ENCODE data around the gene ENPP3. TPM values are rescaled to one million over a fixed set of nuclear protein-coding genes. Genes with fewer than 3 reads are reported as not detected.

The ENPP3 gene
- total and polyA plus RNA-seq, 2 experiments from 2014 or later, result 0.98 to 2.7 TPM

GRCh38 chr6:131773284-131773950 is 136.3 kb downstream of the ENPP3 start:
- Histone ChIP-seq H3K36me3 (replicated peaks; ENCODE audit: insufficient read depth, low read depth) (no peaks in the 10 kb centered on the region), H3K27ac (peak overlapping the region; percentile 5), H2AFZ (no peak overlapping the region), H3K4me3 (no peak overlapping the region), H3K4me1 (ENCODE audit: insufficient read depth) (peaks cover 11% of the 10 kb centered on the region), H3K79me2 (no peaks in the 10 kb centered on the region), H3K9me3 (ENCODE audit: low read depth) (no peaks in the 10 kb centered on the region), H3K27me3 (no peaks in the 10 kb centered on the region), H3K4me2 (no peak overlapping the region), H4K20me1 (ENCODE audit: insufficient read depth, poor library complexity, severe bottlenecking) (no peaks in the 10 kb centered on the region), H3K9me2 (replicated peaks; ENCODE audit: insufficient read depth) (no peaks in the 10 kb centered on the region)
- TF ChIP-seq EZH2phosphoT487 (IDR thresholded peaks at IDR 0.05; ENCODE audit: low read depth, severe bottlenecking, unreplicated experiment) (no peak), CTCF (IDR thresholded peaks at IDR 0.05; ENCODE audit: poor library complexity) (no peak), EZH2 (IDR thresholded peaks at IDR 0.05; ENCODE audit: borderline replicate concordance) (no peak)
- WGBS (ENCODE audit: low lambda C conversion rate, missing lambda C conversion rate), result 79% methylated on average over 4 of the region's 4 CpGs
- no peak for DNase-seq (ENCODE audit: low spot score)

- H4K20me1 ChIP-seq (ENCODE audit: insufficient read depth, poor library complexity, severe bottlenecking), result no peaks in the 10 kb centered on the region
- H3K9me3 ChIP-seq (ENCODE audit: low read depth), result no peaks in the 10 kb centered on the region
- no peaks in the 10 kb centered on the region for H3K9me2 ChIP-seq (replicated peaks; ENCODE audit: insufficient read depth)
- WGBS (ENCODE audit: low lambda C conversion rate, missing lambda C conversion rate), result 94% methylated on average over 3 of the region's 3 CpGs
- H3K4me1 ChIP-seq (ENCODE audit: insufficient read depth), result peaks cover 13% of the 10 kb centered on the region
- H3K79me2 ChIP-seq, result no peaks in the 10 kb centered on the region
- H3K27ac ChIP-seq, result peak overlapping the region; percentile 54
- H3K27me3 ChIP-seq, result no peaks in the 10 kb centered on the region
- no peak for DNase-seq (ENCODE audit: low spot score)
- H3K4me3 ChIP-seq, result no peak overlapping the region
- H3K4me2 ChIP-seq, result no peak overlapping the region
- TF ChIP-seq CTCF (IDR thresholded peaks at IDR 0.05; ENCODE audit: poor library complexity), result no peak
- no peak for TF ChIP-seq EZH2phosphoT487 (IDR thresholded peaks at IDR 0.05; ENCODE audit: low read depth, severe bottlenecking, unreplicated experiment)
- TF ChIP-seq EZH2 (IDR thresholded peaks at IDR 0.05; ENCODE audit: borderline replicate concordance), result no peak
- no peaks in the 10 kb centered on the region for H3K36me3 ChIP-seq (replicated peaks; ENCODE audit: insufficient read depth, low read depth)
- H2AFZ ChIP-seq, result no peak overlapping the region
Measured at GRCh38 chr6:131775886-131776285, 138.8 kb downstream of the ENPP3 start.

DNA sequence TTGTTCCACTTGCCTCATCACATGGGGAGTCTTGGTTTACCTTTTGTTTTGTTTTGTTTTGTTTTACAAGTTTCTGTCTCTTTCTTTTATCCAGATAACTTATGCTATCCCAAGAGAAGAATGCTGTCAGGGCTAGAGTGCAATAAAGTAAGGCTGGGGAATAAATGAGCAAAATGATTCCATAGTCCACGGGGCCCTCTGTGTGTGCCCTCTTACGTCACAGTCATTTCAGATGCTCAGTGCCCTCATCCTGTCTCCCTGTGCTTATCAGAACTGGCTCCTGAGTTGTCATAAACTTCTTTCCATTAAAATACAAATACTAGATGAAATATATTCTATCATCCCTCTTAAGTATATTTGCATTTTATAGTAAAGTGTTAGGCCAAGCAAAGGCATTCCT is 139.9 kb downstream of the ENPP3 start:
- WGBS (ENCODE audit: low lambda C conversion rate, missing lambda C conversion rate), result 67% methylated on average over 2 of the region's 2 CpGs
- no peak for TF ChIP-seq CTCF (IDR thresholded peaks at IDR 0.05; ENCODE audit: poor library complexity)
- Histone ChIP-seq H2AFZ (no peak overlapping the region), H3K9me3 (ENCODE audit: low read depth) (no peaks in the 10 kb centered on the region), H4K20me1 (ENCODE audit: insufficient read depth, poor library complexity, severe bottlenecking) (no peaks in the 10 kb centered on the region), H3K79me2 (no peaks in the 10 kb centered on the region), H3K4me2 (no peak overlapping the region), H3K4me3 (no peak overlapping the region), H3K36me3 (replicated peaks; ENCODE audit: insufficient read depth, low read depth) (no peaks in the 10 kb centered on the region), H3K27ac (peak overlapping the region; percentile 82), H3K27me3 (no peaks in the 10 kb centered on the region), H3K4me1 (ENCODE audit: insufficient read depth) (peaks cover 13% of the 10 kb centered on the region), H3K9me2 (replicated peaks; ENCODE audit: insufficient read depth) (no peaks in the 10 kb centered on the region)
- DNase-seq (ENCODE audit: low spot score), result peak; percentile 70

All from hepatocyte (in vitro differentiated cells).